Esophagus (tissue), 2 donors: Measurements from ENCODE around the gene PHF23. TPM values are rescaled to one million over a fixed set of nuclear protein-coding genes. Genes with fewer than 3 reads are reported as not detected.

Source experiments
- H3K27ac ChIP-seq, 2 donors: one replicate each; pipeline ENCODE4 v1.5.1; 2013; ENCODE audit warnings: low read depth in 2 of 2, mild to moderate bottlenecking in 2 of 2, inconsistent platforms in 1 of 2, low read length in 1 of 2, moderate library complexity in 1 of 2
- H3K27me3 ChIP-seq, 2 donors: one replicate each; pipeline ENCODE4 v1.6.1; 2013; ENCODE audit warnings: low read length in 2 of 2, control low read depth in 1 of 2, mild to moderate bottlenecking in 1 of 2; ENCODE audit not compliant: insufficient read depth in 2 of 2, control insufficient read depth in 1 of 2
- H3K36me3 ChIP-seq, 2 donors: one replicate each; pipeline ENCODE4 v1.6.1; 2013; ENCODE audit warnings: low read length in 1 of 2; ENCODE audit not compliant: control insufficient read depth in 2 of 2, insufficient read depth in 2 of 2
- H3K4me1 ChIP-seq, 2 donors: one replicate each; pipeline ENCODE4 v1.6.1; 2013; ENCODE audit warnings: low read length in 1 of 2; ENCODE audit not compliant: control insufficient read depth in 2 of 2, insufficient read depth in 2 of 2
- H3K4me3 ChIP-seq, 2 donors: one replicate each; pipeline ENCODE4 v1.5.1; 2013; ENCODE audit warnings: low read length in 2 of 2, mild to moderate bottlenecking in 2 of 2, low read depth in 1 of 2, moderate library complexity in 1 of 2
- H3K9me3 ChIP-seq, 2 donors: one replicate each; pipeline ENCODE4 v1.6.1; 2013; ENCODE audit warnings: mild to moderate bottlenecking in 2 of 2, low read depth in 1 of 2, low read length in 1 of 2, moderate library complexity in 1 of 2; ENCODE audit not compliant: control insufficient read depth in 2 of 2, insufficient read depth in 1 of 2
- WGBS, 2 donors: extraction: QIAGEN DNeasy Blood & Tissue Kit; methylation state at CpG; one replicate each; pipeline ENCODE4 v1.1.7; 2013; 5-methylcytosine and 5-hydroxymethylcytosine counted together
- polyA plus RNA-seq, 2 donors: library from polyadenylated mRNA; stranded (reverse); fragments of 200-250 nt; gene quantifications; one replicate each; pipeline ENCODE4 v1.2.3, GENCODE V29; 2013
- donor health status: healthy with polysubstance abuse.
- donor health status: Bipolar disorder and iron deficiency.

The PHF23 gene
- polyA plus RNA-seq, 2 donors, result 22.4 to 29.6 TPM

GRCh38 chr17:7190276-7190917, 48.9 kb downstream of the PHF23 start:
- H3K4me3 ChIP-seq, result no peak overlapping the region
- WGBS, 2 donors, result 85 to 86% methylated on average over 14 of the region's 14 CpGs
- no peaks in the 10 kb centered on the region for H3K4me1 ChIP-seq
- H3K27me3 ChIP-seq, result no peaks in the 10 kb centered on the region
- peaks cover 0 to 2% of the 10 kb centered on the region in 2 donors for H3K36me3 ChIP-seq
- H3K9me3 ChIP-seq, result no peaks in the 10 kb centered on the region
- no peak overlapping the region for H3K27ac ChIP-seq

GRCh38 chr17:7186241-7186640, 53.0 kb downstream of the PHF23 start:
- WGBS, 2 donors, result 55 to 60% methylated on average over 7 of the region's 7 CpGs
- H3K4me1 ChIP-seq, result no peaks in the 10 kb centered on the region
- H3K4me3 ChIP-seq, result no peak overlapping the region
- H3K27me3 ChIP-seq, result no peaks in the 10 kb centered on the region
- H3K9me3 ChIP-seq, result no peaks in the 10 kb centered on the region
- no peak overlapping the region for H3K27ac ChIP-seq
- H3K36me3 ChIP-seq, result no peaks in the 10 kb centered on the region

Other genes starting within 250 kb of the PHF23 start
- gene ALOX12, start 243.4 kb downstream of the PHF23 start, polyA plus RNA-seq, result 10 to 100 TPM; 54.4 to 66.5 TPM
- gene RNASEK, start 226.8 kb downstream of the PHF23 start, polyA plus RNA-seq, result 100 to 1,000 TPM; 216 to 253 TPM
- gene BCL6B, start 216.4 kb downstream of the PHF23 start, polyA plus RNA-seq, result 1 to 10 TPM; 1.5 to 1.8 TPM
- 1 to 10 TPM; 4.8 TPM for gene SLC16A13, start 203.4 kb downstream of the PHF23 start, polyA plus RNA-seq
- 1 to 10 TPM; 1.9 to 2.3 TPM for gene SLC16A11, start 195.4 kb downstream of the PHF23 start, polyA plus RNA-seq
- 1 to 10 TPM; 1.7 to 6.0 TPM for gene CLEC10A, start 159.2 kb downstream of the PHF23 start, polyA plus RNA-seq
- under 1 TPM; 0.24 to 1.00 TPM for gene ASGR2, start 124.6 kb downstream of the PHF23 start, polyA plus RNA-seq
- gene ASGR1, start 60.1 kb downstream of the PHF23 start, polyA plus RNA-seq, result 1 to 10 TPM in 1 of 2 donors, under 1 TPM in 1; 0.84 to 2.0 TPM
- gene DLG4, start 19.6 kb downstream of the PHF23 start, polyA plus RNA-seq, result 10 to 100 TPM in 1 of 2 donors, 1 to 10 TPM in 1; 3.2 to 11.8 TPM
- 100 to 1,000 TPM; 484 to 979 TPM for gene ACADVL, start 19.5 kb downstream of the PHF23 start, polyA plus RNA-seq
- 10 to 100 TPM; 20.8 to 32.2 TPM for gene DVL2, start 4.9 kb downstream of the PHF23 start, polyA plus RNA-seq
- 100 to 1,000 TPM; 354 to 393 TPM for gene GABARAP, start 3.0 kb upstream of the PHF23 start, polyA plus RNA-seq
- 10 to 100 TPM; 42.4 to 58.5 TPM for gene CTDNEP1, start 12.3 kb upstream of the PHF23 start, polyA plus RNA-seq
- gene ELP5, start 12.8 kb upstream of the PHF23 start, polyA plus RNA-seq, result 10 to 100 TPM; 14.7 to 39.0 TPM
- 100 to 1,000 TPM; 271 to 275 TPM for gene CLDN7, start 23.0 kb upstream of the PHF23 start, polyA plus RNA-seq
- 1 to 10 TPM; 5.4 to 7.6 TPM for gene SLC2A4, start 42.3 kb upstream of the PHF23 start, polyA plus RNA-seq
- gene YBX2, start 55.2 kb upstream of the PHF23 start, polyA plus RNA-seq, result 10 to 100 TPM in 1 of 2 donors, 1 to 10 TPM in 1; 2.8 to 13.0 TPM
- 100 to 1,000 TPM; 597 to 599 TPM for gene EIF5A, start 68.2 kb upstream of the PHF23 start, polyA plus RNA-seq
- 10 to 100 TPM; 54.5 to 56.5 TPM for gene GPS2, start 75.9 kb upstream of the PHF23 start, polyA plus RNA-seq
- 10 to 100 TPM; 15.7 to 32.1 TPM for gene NEURL4, start 89.9 kb upstream of the PHF23 start, polyA plus RNA-seq
- gene ACAP1, start 97.1 kb upstream of the PHF23 start, polyA plus RNA-seq, result 1 to 10 TPM; 5.3 to 9.7 TPM
- gene KCTD11, start 112.7 kb upstream of the PHF23 start, polyA plus RNA-seq, result 10 to 100 TPM; 39.3 to 75.9 TPM
- gene TMEM95, start 115.7 kb upstream of the PHF23 start, polyA plus RNA-seq, result under 1 TPM in 1 of 2 donors, not detected in 1; 0.18 TPM
- gene TNK1, start 141.6 kb upstream of the PHF23 start, polyA plus RNA-seq, result 1 to 10 TPM; 6.1 to 9.3 TPM
- 10 to 100 TPM; 24.7 to 31.0 TPM for gene PLSCR3, start 155.1 kb upstream of the PHF23 start, polyA plus RNA-seq
- 100 to 1,000 TPM; 105 to 158 TPM for gene TMEM256, start 164.6 kb upstream of the PHF23 start, polyA plus RNA-seq
- 1 to 10 TPM; 4.2 to 5.5 TPM for gene NLGN2, start 168.4 kb upstream of the PHF23 start, polyA plus RNA-seq
- not detected for gene SPEM1, start 180.9 kb upstream of the PHF23 start, polyA plus RNA-seq
- gene SPEM2, start 186.2 kb upstream of the PHF23 start, polyA plus RNA-seq, result not detected
- not detected for gene SPEM3, start 189.4 kb upstream of the PHF23 start, polyA plus RNA-seq
- 1 to 10 TPM; 6.8 to 9.8 TPM for gene TMEM102, start 196.0 kb upstream of the PHF23 start, polyA plus RNA-seq
- gene FGF11, start 200.1 kb upstream of the PHF23 start, polyA plus RNA-seq, result 10 to 100 TPM in 1 of 2 donors, 1 to 10 TPM in 1; 5.6 to 16.5 TPM
- 1 to 10 TPM; 7.0 to 7.4 TPM for gene CHRNB1, start 205.6 kb upstream of the PHF23 start, polyA plus RNA-seq
- 10 to 100 TPM; 15.5 to 19.1 TPM for gene ZBTB4, start 240.2 kb upstream of the PHF23 start, polyA plus RNA-seq
- under 1 TPM in 1 of 2 donors, not detected in 1; 0.01 TPM for gene SLC35G6, start 242.0 kb upstream of the PHF23 start, polyA plus RNA-seq
- 10 to 100 TPM; 33.8 to 56.6 TPM for gene POLR2A, start 244.9 kb upstream of the PHF23 start, polyA plus RNA-seq